CD1c-positive myeloid dendritic cell (primary cell): ENCODE measurements around the gene SH3RF1.

Experiments
- DNase-seq: peaks from one replicate; pipeline ENCODE4 v3.0.0-alpha.2; 2016; ENCODE audit errors: extremely low spot score

Gene SH3RF1

DNA sequence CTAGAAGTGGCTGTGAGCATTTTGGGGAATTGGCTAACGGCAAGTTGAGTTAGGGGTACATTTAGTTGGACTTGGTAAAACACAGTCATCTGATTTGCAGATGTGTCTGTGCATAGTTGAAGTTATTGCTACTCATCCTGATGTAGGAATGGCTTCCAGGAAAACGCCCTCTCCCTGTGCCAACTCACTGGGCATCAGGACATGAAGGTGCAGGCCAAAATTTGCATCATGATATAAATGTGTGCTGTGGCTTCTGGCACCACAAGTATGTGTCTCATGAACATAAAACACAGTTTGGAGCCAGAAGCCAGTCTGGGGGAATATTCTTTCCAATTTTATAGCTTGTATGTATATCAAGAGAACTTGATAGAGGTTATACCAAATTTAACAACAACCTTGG is 206.5 kb downstream of the SH3RF1 start:
- DNase-seq, result no peak

DNA sequence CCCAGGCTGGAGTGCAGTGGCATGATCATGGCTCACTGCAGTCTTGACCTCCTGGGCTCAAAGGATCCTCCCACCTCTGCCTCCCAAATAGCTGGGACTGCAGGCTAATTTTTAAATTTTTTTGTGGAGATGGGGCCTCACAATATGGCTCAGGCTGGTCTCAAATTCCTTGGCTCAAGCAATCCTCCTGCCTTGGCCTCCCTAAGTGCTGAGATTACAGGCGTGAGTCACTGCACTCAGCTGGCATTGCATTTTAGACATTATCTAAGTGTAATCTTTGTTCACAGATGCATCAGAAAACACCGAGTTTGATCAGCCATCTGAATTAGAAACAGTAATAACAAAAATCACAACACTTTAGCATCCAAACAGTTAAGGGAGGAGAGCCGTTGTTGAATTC is 207.3 kb downstream of the SH3RF1 start:
- DNase-seq, result no peak

GRCh38 chr4:169062897-169063244 is 207.9 kb downstream of the SH3RF1 start:
- DNase-seq, result no peak

GRCh38 chr4:169061386-169061785 is 209.4 kb downstream of the SH3RF1 start:
- no peak for DNase-seq

- no peak for DNase-seq
Measured at GRCh38 chr4:169060391-169061091, 210.2 kb downstream of the SH3RF1 start.

DNA sequence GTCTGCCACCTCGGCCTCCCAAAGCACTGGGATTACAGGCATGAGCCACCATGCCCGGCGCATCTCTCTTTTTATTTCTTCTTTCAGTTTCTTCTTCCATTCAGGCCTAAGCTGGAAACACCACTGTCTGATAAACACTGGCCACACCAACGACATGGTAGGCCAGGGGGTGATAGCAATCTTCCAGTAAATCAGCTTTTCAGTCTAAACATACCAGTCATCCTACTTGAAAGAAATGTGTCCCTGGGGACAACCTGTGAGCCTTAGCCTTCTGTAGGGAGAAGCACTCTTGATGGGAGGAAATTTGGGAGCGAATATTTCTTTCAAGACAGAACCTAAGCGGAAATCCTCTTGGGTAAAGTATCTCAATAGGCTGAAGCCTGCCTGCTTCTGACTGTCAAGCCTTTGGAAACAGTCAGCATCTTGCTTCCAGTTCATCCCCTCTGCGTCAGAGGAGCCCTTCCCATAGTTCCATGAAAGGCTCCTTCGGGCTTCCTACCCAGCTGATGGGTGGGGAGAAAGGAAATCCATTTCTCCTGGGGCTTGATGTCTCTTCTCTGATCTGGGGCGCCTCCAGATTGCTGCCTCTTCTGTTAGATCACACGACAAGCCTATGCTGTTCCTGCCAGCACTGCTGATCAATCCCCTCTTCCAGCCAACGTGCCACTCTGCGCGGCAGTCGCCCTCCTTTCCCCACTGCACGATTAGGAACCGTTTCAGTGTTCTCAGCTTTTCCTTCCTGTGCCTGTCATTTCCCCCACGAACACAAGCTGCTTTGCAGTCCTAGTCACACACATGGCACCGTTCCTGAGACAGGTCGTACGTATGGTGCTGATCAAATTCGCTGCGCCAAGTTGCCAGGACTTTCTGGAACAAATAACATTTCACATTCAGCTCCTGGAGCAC is 211.2 kb downstream of the SH3RF1 start:
- no peak for DNase-seq

GRCh38 chr4:169058312-169058711 is 212.4 kb downstream of the SH3RF1 start:
- DNase-seq, result no peak

DNA sequence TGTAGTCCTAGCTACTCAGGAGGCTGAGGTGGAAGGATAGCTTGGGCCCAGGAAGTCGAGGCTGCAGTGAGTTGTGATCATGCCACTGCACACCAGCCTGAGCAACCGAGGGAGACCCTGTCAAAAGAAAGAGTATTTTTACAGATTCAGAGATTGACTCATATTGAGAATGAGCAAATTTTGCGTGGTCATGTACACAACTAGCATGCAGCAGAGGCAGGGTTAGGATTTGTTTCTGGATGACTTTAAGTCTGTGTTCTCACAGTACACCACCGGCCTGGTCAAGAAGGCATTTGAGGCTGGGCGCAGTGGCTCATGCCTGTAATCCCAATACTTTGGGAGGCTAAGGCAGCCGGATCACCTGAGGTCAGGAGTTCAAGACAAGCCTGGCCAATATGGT is 215.9 kb downstream of the SH3RF1 start:
- DNase-seq, result no peak

GRCh38 chr4:169052594-169052945 is 218.2 kb downstream of the SH3RF1 start:
- DNase-seq, result no peak

GRCh38 chr4:169051761-169052593 is 218.8 kb downstream of the SH3RF1 start:
- DNase-seq, result no peak

DNA sequence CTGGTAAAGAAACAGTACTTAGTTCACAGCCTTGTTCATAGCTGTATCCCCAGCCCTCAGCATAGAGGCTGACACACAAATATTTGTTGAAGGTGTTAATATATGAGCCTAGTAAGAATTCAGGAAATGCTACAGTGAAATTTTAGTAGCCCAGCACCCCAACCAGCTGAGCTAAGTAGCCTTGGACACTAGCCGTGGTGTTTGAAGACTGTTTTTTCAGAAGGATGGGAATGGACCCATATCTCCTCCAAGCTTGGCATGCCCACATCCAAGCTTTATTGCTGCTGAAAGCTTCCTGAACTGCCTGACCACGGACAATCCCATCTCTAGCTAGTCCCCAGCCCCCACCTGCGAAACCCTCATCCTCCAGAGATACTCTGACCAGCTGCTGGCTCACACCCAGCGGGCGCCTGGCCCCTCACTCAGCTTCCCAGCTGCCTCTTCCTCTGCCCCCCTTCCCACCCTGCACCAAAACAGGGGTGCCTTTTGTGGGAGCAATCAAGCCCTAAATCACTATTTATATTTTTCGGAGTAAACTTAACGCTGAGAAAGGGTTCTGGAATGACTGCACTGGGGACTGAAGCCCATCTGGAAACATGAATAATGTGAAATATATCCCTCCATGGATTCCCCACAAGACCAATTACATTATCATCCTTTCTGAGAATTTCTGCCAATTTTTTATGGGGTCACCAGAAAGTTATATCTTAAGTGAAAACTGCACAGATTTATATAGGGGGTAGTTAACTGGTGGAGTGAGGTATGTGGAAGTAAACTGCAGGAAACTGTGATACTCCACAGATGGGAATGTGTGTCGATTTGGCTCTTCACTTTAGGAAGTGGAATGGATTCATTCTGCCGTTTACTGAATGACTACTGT is 219.6 kb downstream of the SH3RF1 start:
- DNase-seq, result no peak

- no peak for DNase-seq
Measured at GRCh38 chr4:169050284-169050683, 220.5 kb downstream of the SH3RF1 start.

- DNase-seq, result no peak
Measured at GRCh38 chr4:169048868-169049414, 221.8 kb downstream of the SH3RF1 start.

DNA sequence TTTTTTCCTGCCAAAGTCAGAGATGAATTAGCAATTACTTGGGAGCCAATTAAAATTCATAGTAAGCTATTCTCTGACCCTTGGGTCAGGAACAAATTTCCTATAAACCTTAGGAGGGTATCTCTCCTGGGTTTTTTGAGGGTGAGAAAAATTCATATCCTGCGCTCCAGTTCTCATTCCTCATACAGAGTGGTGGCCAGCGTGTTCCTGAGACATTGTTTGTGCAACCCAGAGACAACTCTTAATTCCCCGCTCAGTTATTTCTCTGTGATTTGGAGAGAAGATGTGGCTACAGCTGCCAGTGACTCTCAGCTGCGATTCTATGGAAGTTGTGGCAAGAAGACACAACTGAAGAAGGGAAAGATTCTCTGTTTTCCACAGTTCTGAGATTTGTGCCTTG is 222.8 kb downstream of the SH3RF1 start:
- no peak for DNase-seq

DNA sequence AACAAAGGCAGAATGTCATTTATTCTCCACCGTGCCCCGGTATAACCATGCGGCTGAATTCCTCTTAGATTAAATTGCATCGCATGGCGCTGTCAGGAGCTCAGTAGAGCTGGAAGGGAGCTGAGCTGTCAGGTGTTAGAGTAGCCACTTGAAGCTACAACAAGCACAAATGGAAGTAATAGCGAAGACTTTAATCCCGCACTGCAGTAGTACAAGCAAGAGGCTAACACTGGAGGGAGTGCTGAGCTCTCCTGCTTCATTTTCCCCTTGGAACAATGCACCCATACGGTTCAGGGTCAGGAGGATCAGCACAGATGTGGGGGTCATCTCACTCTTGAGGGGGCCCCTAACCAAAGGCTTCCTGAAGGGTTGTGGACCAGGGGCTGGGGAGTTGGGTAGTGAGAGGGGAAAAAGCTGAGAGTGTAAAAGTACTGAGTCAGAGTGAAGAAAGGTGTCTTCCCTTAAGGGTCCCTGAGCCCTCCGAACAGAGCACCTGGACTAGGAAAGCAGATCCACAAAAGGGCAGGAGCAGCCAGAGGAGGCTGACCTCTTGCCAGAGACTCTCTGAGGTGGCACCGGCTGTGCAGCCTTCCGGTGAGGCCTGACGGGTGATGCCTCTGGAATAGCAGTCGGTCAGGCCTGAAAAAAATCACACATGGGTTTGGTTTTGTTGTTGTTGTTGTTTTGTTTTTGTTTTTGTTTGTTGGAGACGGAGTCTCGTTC is 224.7 kb downstream of the SH3RF1 start:
- no peak for DNase-seq

DNA sequence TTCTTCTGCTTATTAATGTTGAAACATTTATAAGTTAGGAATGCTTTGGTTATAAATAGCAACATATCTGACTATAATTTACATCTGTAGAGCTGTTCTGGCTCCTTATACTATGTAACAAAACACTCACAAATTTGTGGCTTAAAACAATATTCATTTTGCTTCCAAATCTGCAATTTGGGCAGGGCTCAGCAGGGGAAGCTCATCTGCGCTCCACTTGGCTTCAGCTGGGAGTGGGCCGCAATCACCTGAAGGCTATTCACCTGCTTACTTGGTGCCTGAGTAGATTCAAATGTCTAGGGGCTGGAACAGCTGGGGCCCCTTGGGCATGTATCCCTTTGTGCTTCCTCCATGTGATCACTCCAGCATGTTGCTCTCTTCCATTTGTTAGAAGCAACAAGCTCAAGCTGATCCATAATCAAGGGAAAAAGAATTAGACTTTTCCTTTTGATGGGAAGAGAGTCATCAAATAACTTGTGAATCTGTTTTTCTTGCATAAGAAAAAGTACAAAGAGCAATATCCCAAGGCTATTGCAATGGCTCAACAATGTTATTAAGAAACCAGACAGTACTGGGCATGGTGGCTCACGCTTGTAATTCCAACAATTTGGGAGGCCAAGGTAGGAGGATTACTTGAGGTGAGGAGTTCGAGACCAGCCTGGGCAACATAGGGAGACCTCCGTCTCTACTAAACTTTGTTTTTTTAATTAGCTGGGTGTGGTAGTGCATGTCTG is 225.9 kb downstream of the SH3RF1 start:
- no peak for DNase-seq
